Neural crest cell (in vitro differentiated cells): ENCODE measurements around the gene SELENOP. TPM values are rescaled to one million over a fixed set of nuclear protein-coding genes. Genes with fewer than 3 reads are reported as not detected.
"Not testable (repeated sequence)": the region's sequence is repeated elsewhere in the genome, so short reads cannot be mapped to it uniquely, and the experiment has no call there.

Source experiments
- DNase-seq: peaks from one replicate; pipeline ENCODE4 v3.0.0; 2021; ENCODE audit warnings: low read depth, mixed read lengths, low spot score
- H3K27ac Mint-ChIP-seq: one replicate; pipeline ENCODE4 v1.8.0; 2021; ENCODE audit warnings: mild to moderate bottlenecking, mixed read lengths; ENCODE audit not compliant: unreplicated experiment
- H3K27me3 Mint-ChIP-seq: 2 replicates; pipeline ENCODE4 v1.8.0; 2021; ENCODE audit warnings: low read depth, mild to moderate bottlenecking, mixed read lengths
- H3K36me3 Mint-ChIP-seq: 2 replicates; pipeline ENCODE4 v1.8.0; 2021; ENCODE audit warnings: low read depth, mild to moderate bottlenecking, mixed read lengths
- H3K4me1 Mint-ChIP-seq: 2 replicates; pipeline ENCODE4 v1.8.0; 2021; ENCODE audit warnings: mixed read lengths
- H3K4me3 Mint-ChIP-seq: one replicate; pipeline ENCODE4 v1.8.0; 2021; ENCODE audit warnings: mild to moderate bottlenecking, mixed read lengths
- H3K9me3 Mint-ChIP-seq: 2 replicates; pipeline ENCODE4 v1.8.0; 2021; ENCODE audit warnings: mixed read lengths
- CTCF ChIP-seq: fragments of 200-600 bp; sonication (generic); conservative IDR thresholded peaks from 2 replicates; pipeline ENCODE4 v1.5.0; 2021; ENCODE audit warnings: antibody characterized with exemption, mild to moderate bottlenecking
- total RNA-seq: library from RNA; stranded (reverse); gene quantifications from 2 replicates; pipeline ENCODE4 v1.2.1, GENCODE V29; 2021

The SELENOP gene
- total RNA-seq, 1 donor from 2014 or later, result 2.2 TPM

- Mint-ChIP-seq H3K4me3 (no peak overlapping the region), H3K36me3 (no peaks in the 10 kb centered on the region), H3K9me3 (no peaks in the 10 kb centered on the region), H3K4me1 (peaks cover 22% of the 10 kb centered on the region), H3K27me3 (no peaks in the 10 kb centered on the region), H3K27ac (peak overlapping the region; percentile 43)
- no peak for TF ChIP-seq CTCF
- DNase-seq, result no peak
Measured at GRCh38 chr5:42854795-42855194, 43.1 kb upstream of the SELENOP start.

GRCh38 chr5:42852826-42853225 lies 41.1 kb upstream of the SELENOP start:
- no peaks in the 10 kb centered on the region for H3K27me3 Mint-ChIP-seq
- H3K36me3 Mint-ChIP-seq, result no peaks in the 10 kb centered on the region
- no peaks in the 10 kb centered on the region for H3K9me3 Mint-ChIP-seq
- no peak for DNase-seq
- TF ChIP-seq CTCF, result no peak
- no peak overlapping the region for H3K4me3 Mint-ChIP-seq
- H3K27ac Mint-ChIP-seq, result no peak overlapping the region
- H3K4me1 Mint-ChIP-seq, result peaks cover 5% of the 10 kb centered on the region

- no peak for TF ChIP-seq CTCF
- no peaks in the 10 kb centered on the region for H3K36me3 Mint-ChIP-seq
Measured at GRCh38 chr5:42851481-42851880, 39.8 kb upstream of the SELENOP start.

GRCh38 chr5:42848545-42848944 lies 36.9 kb upstream of the SELENOP start:
- no peak for TF ChIP-seq CTCF
- Mint-ChIP-seq H3K36me3 (no peaks in the 10 kb centered on the region), H3K9me3 (peaks cover under 1% of the 10 kb centered on the region)

More at GRCh38 chr5:42851481-42851880, 39.8 kb upstream of the SELENOP start:
- Mint-ChIP-seq H3K27ac (no peak overlapping the region), H3K4me3 (no peak overlapping the region), H3K9me3 (no peaks in the 10 kb centered on the region), H3K4me1 (no peaks in the 10 kb centered on the region), H3K27me3 (no peaks in the 10 kb centered on the region)
- DNase-seq, result no peak

GRCh38 chr5:42844408-42844807 lies 32.7 kb upstream of the SELENOP start:
- not testable (repeated sequence) for H3K4me1 Mint-ChIP-seq, H3K27ac Mint-ChIP-seq, H3K27me3 Mint-ChIP-seq, H3K36me3 Mint-ChIP-seq, DNase-seq, H3K9me3 Mint-ChIP-seq, H3K4me3 Mint-ChIP-seq

More at GRCh38 chr5:42848545-42848944, 36.9 kb upstream of the SELENOP start:
- no peak overlapping the region for H3K27ac Mint-ChIP-seq
- DNase-seq, result no peak
- no peaks in the 10 kb centered on the region for H3K27me3 Mint-ChIP-seq
- H3K4me1 Mint-ChIP-seq, result no peaks in the 10 kb centered on the region
- H3K4me3 Mint-ChIP-seq, result no peak overlapping the region

- Mint-ChIP-seq H3K36me3 (no peaks in the 10 kb centered on the region), H3K4me1 (no peaks in the 10 kb centered on the region), H3K9me3 (peaks cover 5% of the 10 kb centered on the region), H3K27me3 (no peaks in the 10 kb centered on the region), H3K4me3 (no peak overlapping the region), H3K27ac (no peak overlapping the region)
- no peak for DNase-seq
- no peak for TF ChIP-seq CTCF
Measured at GRCh38 chr5:42843675-42844292, 32.1 kb upstream of the SELENOP start.
